Ramos (cell line): Measurements from ENCODE around the gene DNAJA2.

Experiments
- in situ Hi-C: fragments of 300-500 bp; cut with MboI; formaldehyde crosslinking; loops from one replicate; pipeline ENCODE4 v1.14.3; 2022; ENCODE audit warnings: low sequenced_read_pairs; ENCODE audit not compliant: unreplicated experiment

Gene DNAJA2

DNA sequence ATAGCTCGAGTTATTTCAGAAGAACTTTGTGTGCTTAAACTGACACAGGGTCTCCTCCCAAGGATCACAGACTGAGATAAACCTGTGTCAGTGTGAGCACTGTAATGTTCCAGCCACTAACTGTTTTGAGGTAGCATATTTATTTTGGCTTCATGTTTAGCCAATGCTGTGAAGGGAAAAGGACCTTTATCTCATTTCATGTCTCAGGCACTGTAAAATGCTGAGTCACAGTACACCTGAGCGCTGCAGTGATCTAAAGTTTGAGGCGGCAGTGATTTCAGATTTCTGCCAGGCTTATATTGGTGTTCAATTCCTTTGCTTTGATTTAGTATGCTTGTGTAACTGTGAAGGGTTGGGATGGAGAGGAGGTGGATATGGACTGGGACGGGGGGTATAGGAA, 3.1 kb upstream of the DNAJA2 start:
- in situ Hi-C loops: no loop called here

GRCh38 chr16:46975908-46976470, 2.5 kb upstream of the DNAJA2 start:
- in situ Hi-C loops: no loop called here

GRCh38 chr16:46975165-46975564, 1.7 kb upstream of the DNAJA2 start:
- in situ Hi-C loops: no loop called here

DNA sequence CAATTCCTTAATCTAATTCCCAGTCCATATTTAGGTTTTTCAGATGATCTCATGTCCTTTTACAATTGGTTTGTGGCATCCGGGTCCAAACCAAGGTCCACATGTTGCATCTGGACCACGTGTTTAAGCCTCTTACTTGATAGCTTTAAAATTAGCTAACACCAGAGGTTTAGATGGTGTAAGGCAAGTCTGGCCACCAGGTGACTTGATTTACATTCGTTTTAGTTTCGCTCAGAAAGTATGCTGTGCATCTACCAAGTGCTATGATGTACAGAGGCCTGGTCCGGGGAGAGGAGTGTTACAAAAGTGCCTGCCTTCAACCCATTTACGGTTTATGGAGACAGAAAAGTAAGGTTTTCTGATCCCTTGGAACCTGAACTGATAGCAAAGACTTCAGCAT, 878 bp upstream of the DNAJA2 start:
- in situ Hi-C loops: no loop called here

- in situ Hi-C loops: no loop called here
Observed at GRCh38 chr16:46973996-46974324, 486 bp upstream of the DNAJA2 start.

DNA sequence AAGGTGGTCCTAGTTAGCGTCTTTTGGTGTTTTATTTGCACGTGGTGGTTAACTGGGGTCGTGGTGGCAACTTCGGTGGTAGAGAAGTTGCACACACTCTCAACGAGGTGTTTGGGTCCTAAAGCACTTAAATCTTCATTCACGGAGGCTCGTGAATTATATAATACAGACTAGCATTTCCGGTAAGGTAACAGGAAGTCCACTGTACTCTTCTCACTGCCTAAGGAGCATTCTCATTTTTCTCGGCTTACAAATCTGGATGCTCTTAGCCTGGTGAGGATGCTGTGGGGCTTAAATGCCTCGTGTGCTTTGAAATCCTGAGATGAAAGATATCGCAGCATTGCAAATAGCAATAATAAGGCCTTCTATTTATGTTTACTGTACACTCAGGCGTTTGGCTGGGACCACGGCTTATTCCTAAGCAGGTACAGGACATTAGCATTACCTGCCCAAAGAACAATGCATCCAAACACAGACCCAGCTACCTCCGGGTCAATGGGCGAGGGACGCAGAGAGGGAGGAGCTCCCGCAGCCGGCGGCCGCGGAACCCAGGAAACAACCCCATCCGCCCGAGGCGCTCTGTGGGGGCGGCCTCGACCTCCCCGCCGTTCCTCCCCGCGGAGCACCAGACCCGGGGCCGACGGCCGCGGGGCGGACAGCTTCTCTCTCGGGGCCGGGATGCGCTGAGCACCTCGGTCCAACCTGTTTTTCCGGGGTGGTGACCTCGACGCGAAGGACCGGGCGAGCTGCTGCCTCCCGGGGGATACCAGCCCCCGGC, 856 bp downstream of the DNAJA2 start:
- in situ Hi-C loops: no loop called here

GRCh38 chr16:46971271-46971670, 2.2 kb downstream of the DNAJA2 start:
- in situ Hi-C loops: no loop called here

DNA sequence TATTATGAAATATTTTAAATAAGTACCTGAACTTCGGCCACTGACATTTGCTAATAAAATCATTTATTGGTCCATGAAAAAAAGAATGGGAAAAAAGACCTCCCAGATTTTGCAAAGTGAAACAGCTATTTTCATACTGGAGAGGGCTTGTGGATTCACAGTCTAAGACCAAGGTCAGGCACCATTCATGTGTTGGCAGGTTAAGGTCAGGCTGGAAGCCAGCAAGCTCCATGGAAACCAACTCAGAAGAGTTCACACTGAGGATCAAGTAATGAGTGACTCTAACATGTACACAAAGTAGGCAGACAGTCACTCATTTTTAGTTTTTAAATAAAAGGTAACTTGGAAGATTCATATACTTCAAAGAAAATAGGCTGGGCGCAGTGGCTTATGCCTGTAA, 3.4 kb downstream of the DNAJA2 start:
- in situ Hi-C loops: no loop called here

GRCh38 chr16:46968063-46968435, 5.4 kb downstream of the DNAJA2 start:
- in situ Hi-C loops: no loop called here

GRCh38 chr16:46962629-46963028, 10.8 kb downstream of the DNAJA2 start:
- in situ Hi-C loops: no loop called here

- in situ Hi-C loops: no loop called here
Observed at GRCh38 chr16:46961373-46962353, 11.8 kb downstream of the DNAJA2 start.

DNA sequence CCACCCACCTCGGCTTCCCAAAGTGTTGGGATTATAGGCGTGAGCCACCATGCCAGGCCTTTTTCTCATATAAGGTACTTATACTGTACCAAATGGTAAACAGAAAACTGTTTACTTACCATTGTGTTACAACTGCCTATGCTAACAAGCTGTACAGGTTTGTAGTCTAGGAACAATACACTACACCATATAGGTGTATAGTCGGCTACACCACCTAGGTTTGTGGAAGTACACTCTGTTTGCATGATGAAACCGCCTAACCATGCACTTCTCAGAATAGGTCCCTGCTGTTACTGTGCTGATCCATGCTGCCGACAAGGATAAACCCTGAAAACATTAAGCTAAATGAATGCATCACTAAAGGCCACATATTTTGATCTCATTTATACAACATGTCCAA, 18.9 kb downstream of the DNAJA2 start:
- in situ Hi-C loops: no loop called here

GRCh38 chr16:46950009-46950408, 23.5 kb downstream of the DNAJA2 start:
- in situ Hi-C loops: no loop called here

DNA sequence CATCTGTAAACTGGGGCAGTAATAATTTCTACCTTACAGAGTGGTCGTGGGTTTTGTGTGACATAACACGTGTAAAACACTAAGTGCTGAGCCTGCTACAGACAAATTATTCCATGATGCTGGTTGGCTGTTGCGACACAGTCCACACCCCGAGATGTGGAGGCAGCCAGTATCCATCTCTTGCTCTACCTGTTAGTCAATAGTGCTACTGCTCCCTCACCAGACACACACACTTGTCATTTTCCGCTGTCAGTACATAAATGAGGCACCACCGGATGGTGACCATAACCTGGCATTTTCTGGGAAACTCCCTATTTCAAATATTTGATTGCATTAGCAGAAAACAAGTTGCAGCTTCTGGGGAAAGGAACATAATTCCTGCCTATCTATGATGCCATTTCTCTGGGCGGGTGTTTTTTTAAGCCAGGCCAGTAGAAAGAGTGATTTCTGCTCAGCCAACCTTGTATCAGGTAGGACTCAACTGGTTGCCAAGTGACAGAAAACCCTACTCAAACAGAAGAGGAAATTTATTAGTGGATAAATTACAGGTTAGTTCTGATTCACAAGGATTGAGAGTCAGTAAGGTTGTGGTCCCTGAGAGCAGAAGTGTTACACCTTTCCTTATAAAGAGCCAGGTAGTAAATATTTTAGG, 24.1 kb downstream of the DNAJA2 start:
- in situ Hi-C loops: loop anchor here (5.0 kb wide), 1 partner anchor 1213 kb away; no protein-coding TSS in a partner anchor

GRCh38 chr16:46948548-46949166, 24.8 kb downstream of the DNAJA2 start:
- in situ Hi-C loops: loop anchor here (5.0 kb wide), 1 partner anchor 1214 kb away; no protein-coding TSS in a partner anchor

GRCh38 chr16:46947900-46948547, 25.4 kb downstream of the DNAJA2 start:
- in situ Hi-C loops: loop anchor here (5.0 kb wide), 1 partner anchor 1214 kb away; no protein-coding TSS in a partner anchor

DNA sequence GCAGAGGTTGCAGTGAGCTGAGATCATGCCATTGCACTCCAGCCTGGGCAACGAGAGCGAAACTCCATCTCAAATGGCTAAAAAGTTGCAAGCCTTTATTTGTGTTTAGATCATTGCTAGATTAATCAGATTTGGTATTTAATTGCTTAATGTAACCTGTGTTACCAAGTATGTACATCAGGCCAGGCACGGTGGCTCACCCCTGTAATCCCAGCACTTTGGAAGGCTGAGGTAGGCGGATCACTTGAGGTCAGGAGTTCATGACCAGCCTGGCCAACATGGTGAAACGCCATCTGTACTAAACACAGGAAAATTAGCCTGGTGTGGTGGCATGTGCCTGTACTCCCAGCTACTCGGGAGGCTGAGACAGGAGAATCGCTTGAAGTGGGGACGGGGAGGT, 28.8 kb downstream of the DNAJA2 start:
- in situ Hi-C loops: loop anchor here (5.0 kb wide), 1 partner anchor 1218 kb away; no protein-coding TSS in a partner anchor

GRCh38 chr16:46937536-46937935, 35.9 kb downstream of the DNAJA2 start:
- in situ Hi-C loops: no loop called here

DNA sequence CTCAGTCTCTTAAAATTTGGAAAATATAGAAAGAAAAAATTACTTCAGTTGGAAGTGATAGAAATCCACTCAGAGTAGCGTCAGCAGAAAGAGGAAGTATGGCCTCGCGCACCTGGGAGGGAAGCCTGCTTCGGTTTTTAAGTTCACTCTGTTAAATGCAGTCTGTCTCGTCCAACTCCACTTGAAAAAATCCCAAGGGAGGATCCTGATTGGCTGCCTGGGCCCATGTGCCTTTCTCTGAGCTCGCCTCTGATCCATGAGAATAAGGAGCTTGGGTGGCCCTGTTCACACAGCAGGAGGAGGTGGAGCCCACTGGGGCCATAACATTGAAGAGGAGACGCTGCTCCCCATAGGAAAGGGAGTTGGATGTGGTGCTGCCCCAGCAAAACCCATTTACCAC, 40.7 kb downstream of the DNAJA2 start:
- in situ Hi-C loops: no loop called here
